ENCODE data around the gene CHMP2B.

GRCh38 chr3:87209111-87209510 lies 18.0 kb upstream of the CHMP2B start:
- TF ChIP-seq, protein P1, sequence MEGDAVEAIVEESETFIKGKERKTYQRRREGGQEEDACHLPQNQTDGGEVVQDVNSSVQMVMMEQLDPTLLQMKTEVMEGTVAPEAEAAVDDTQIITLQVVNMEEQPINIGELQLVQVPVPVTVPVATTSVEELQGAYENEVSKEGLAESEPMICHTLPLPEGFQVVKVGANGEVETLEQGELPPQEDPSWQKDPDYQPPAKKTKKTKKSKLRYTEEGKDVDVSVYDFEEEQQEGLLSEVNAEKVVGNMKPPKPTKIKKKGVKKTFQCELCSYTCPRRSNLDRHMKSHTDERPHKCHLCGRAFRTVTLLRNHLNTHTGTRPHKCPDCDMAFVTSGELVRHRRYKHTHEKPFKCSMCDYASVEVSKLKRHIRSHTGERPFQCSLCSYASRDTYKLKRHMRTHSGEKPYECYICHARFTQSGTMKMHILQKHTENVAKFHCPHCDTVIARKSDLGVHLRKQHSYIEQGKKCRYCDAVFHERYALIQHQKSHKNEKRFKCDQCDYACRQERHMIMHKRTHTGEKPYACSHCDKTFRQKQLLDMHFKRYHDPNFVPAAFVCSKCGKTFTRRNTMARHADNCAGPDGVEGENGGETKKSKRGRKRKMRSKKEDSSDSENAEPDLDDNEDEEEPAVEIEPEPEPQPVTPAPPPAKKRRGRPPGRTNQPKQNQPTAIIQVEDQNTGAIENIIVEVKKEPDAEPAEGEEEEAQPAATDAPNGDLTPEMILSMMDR (IDR thresholded peaks at IDR 0.05; ENCODE audit: poor library complexity, severe bottlenecking) = no peak
- TF ChIP-seq TAF1 (IDR thresholded peaks at IDR 0.05; ENCODE audit: low read depth) (no peak), EP300 (conservative IDR thresholded peaks at IDR 0.05; ENCODE audit: poor library complexity, severe bottlenecking) (no peak), EZH2 (IDR thresholded peaks at IDR 0.05; ENCODE audit: borderline replicate concordance, insufficient read depth, low read length, poor library complexity, severe bottlenecking) (no peak), POLR2AphosphoS5 (IDR thresholded peaks at IDR 0.05) (no peak), RAD21 (conservative IDR thresholded peaks at IDR 0.05) (no peak), MXI1 (conservative IDR thresholded peaks at IDR 0.05; ENCODE audit: poor library complexity, severe bottlenecking) (no peak)
- TF ChIP-seq, protein P2, sequence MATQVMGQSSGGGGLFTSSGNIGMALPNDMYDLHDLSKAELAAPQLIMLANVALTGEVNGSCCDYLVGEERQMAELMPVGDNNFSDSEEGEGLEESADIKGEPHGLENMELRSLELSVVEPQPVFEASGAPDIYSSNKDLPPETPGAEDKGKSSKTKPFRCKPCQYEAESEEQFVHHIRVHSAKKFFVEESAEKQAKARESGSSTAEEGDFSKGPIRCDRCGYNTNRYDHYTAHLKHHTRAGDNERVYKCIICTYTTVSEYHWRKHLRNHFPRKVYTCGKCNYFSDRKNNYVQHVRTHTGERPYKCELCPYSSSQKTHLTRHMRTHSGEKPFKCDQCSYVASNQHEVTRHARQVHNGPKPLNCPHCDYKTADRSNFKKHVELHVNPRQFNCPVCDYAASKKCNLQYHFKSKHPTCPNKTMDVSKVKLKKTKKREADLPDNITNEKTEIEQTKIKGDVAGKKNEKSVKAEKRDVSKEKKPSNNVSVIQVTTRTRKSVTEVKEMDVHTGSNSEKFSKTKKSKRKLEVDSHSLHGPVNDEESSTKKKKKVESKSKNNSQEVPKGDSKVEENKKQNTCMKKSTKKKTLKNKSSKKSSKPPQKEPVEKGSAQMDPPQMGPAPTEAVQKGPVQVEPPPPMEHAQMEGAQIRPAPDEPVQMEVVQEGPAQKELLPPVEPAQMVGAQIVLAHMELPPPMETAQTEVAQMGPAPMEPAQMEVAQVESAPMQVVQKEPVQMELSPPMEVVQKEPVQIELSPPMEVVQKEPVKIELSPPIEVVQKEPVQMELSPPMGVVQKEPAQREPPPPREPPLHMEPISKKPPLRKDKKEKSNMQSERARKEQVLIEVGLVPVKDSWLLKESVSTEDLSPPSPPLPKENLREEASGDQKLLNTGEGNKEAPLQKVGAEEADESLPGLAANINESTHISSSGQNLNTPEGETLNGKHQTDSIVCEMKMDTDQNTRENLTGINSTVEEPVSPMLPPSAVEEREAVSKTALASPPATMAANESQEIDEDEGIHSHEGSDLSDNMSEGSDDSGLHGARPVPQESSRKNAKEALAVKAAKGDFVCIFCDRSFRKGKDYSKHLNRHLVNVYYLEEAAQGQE (IDR thresholded peaks at IDR 0.05; ENCODE audit: borderline replicate concordance) = no peak
